HG02938 (cell line): ENCODE results near the gene KAZN.

ENCODE experiments used
- ATAC-seq: cut with Tn5 transposase; IDR thresholded peaks from one replicate; pipeline ENCODE4 v1.9.1; 2021; ENCODE audit warnings: mild to moderate bottlenecking, moderate library complexity; ENCODE audit not compliant: unreplicated experiment

KAZN gene

DNA sequence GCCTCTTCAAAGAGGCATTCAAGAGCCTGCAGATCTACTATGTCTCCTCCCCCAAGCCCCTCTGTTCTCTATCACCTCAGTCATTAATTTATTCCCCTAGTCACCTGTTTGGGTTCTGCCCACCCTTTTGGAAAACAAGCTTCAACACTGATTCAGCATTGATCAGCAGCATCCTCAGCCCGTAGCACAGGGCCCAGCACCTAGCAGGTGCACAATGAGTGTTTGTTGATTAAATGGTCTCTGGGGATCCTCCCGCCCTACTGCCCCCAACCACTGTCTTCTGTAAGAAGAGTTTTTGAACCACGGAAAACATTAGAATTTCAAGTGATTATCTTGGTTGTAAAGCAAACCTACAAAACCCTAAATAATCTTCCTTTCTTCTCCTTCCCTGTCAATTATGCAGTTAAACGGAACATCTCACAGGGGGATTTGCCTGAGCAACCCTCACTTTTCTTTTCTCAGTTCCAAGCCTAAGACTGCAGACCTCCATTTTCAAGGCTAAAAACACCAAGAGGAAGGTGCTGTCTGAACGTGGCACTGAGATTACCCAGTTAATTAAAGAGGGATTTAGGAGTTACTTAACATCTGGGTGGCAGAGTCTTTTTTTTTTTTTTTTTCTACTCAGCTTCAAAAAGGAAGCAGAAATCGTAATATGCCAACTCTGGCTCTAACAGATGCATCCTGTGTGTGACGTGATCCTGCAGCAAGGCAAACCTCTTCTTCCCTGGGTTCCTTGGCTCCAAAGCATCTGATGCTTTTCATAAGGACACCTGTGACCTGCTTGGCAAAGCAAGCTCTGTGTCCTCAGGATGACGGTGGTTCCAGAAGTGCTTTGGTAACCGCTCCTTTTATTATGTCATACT is 163.0 kb downstream of the KAZN start:
- no peak for ATAC-seq

DNA sequence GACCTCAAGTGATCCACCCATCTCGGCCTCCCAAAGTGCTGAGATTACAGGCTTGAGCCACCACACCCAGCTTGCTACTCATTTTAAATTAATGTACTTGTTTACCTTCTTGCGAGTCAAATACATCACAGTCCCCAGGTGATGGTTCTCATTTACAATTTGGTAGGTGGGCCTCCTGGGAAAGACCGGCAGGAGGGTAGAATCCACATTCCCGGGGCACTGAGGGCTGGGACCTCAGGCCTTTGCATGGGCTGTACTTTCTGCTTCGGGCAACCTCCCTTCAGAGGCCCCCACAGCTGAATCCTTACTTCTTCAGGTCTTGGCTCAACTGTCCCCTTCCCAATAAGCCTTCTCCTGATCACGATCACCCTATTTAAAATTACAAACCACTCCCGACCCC is 165.5 kb downstream of the KAZN start:
- no peak for ATAC-seq

DNA sequence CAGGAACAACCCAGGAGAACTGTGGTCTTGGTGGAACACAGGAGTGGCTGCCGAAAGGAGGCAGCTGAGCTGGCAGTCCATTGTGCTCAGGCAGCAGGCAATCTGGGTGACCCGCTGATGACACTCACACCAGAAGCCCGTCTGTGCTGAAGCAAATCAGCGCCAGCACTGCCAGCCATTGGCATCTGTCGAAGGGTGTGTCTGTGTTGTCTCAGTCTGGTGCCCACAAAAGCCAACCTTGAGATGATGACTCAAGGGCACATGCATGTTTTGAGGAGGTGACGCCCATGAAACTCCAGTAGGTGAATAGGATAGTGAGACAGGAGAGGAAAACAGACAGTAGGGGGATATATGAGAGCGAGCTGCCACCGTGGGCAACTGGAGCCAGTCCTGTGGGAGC is 167.3 kb downstream of the KAZN start:
- no peak for ATAC-seq

DNA sequence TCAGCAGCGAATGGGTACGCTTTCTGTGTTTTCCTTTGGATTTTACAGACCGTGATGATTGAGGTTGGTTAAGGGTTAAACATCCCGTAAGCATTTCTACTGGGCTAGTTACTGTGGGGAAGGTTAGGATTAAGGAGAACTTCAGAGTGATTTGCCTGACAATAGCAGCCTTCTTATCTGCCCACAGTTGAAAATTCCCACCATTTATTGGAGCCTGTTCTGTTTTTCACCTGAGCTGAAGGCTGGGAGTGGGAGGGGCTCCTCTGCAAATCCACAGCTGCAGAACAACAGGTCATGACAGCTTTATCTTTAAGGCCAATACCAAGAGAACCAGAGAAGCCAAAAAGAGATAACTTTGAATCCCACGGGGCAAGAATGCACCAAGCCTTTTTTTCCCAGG is 168.6 kb downstream of the KAZN start:
- no peak for ATAC-seq

DNA sequence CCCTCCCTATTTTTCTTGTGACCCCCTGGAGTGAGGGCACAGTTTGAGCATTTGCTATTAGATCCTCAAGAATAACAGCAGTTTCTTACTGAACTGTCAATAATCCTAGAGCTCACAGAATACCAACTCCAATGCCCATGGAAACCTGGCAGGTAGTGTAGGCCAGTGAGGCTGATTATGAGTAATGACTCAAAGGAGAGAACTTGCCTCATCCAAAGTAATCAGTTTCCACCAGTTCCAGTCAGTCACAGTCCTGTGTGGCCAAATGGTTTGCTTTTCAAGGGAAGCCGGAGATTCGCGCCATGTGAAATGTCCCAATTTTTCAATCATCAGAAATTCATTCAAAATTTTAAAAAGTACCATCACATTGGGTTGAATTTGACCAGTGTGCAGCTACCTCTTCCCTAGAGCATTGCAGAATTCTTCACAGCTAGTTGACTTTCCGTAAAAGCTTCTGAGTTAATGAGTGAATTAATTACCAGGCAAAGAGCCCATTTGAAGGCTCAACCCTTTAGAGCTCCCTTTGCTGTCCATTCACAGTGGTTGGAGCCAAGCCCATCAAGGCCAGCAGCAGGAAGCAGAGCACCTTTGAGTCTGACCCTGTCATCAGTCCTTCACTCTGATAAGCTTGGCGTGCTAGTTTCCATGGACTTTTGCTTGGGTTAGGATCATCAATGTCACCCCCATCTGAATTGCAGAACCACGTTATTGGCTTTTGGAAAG is 170.3 kb downstream of the KAZN start:
- no peak for ATAC-seq

DNA sequence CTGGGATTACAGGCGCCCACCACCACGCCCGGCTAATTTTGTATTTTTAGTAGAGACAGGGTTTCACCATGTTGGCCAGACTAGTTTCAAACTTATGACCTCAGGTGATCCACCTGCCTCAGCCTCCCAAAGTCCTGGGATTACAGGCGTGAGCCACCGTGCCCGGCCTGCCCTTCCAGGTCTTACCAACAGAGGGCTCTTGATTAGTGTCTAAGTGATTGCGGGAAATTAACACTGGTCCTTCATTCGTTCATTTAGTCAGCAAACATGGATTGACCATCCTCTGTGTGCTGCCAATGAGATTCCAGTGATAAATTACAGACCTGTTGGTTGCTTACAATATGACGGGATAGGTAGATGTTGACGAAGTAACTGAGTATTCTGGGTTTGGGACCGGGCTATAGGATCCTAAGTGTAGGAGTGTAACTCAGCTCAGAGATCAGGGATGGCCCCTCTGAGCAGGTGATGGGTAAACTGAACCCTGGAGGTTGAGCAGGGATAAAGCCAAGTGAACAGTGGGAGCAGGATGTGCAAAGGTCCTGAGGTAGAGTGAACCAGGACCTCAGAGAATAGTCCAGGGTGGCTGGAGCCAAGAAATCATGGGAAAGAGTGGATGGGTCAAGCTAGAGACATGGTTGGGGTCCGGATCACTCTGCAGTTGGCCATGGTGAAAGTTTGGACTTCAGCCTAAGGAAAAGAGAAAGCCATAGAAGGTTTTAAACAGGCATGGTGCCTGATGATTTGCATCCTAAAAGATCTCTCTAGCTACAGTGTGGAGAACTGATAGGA is 171.2 kb downstream of the KAZN start:
- no peak for ATAC-seq

DNA sequence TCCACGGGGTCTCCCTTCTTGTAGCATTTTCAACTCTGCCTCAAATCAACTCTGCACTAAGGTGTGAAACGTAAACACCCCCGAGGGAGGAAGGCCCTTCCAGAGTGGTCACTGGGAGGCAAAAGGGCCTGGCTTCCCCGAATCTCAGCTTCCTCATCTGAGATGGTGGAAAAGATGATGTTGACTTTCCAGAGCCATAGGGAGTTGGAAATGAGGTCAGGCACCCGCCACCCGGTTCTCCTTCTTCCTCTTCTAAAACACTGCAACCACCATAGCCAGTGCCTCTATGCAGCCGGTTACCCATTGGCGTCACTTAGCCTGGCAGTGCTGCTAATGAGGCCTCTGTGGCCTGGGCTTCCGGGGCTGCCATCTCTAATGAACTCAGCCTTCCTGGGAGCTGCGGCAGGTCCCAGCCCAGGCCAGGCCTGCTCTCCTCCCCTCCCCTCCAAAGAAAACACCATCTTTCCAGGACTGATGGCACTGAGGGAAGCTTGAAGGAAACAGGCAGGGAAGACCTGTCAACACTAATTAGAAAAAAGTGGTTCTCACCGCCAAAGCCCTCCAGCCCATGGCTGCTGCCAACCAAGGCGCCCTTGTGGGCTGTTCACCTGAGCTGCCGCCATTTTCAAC is 175.0 kb downstream of the KAZN start:
- no peak for ATAC-seq

DNA sequence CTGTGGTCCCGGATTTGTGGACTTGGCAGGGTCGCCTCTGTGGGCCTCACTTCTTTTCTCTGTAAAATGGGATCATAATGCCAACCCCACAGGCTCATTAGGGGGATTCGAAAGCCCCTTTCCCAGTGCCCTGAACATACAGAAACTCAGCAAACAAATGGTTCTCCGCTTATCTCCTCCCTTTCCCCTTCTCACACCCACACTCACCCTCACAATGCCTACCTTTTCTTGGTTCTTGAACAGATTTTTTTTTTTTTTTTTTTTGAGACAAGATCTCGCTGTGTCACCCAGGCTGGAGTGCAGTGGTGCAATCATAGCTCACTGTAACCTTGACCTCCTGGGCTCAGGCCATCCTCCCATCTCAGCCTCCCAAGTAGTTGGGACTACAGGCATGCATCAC is 175.7 kb downstream of the KAZN start:
- ATAC-seq, result no peak

DNA sequence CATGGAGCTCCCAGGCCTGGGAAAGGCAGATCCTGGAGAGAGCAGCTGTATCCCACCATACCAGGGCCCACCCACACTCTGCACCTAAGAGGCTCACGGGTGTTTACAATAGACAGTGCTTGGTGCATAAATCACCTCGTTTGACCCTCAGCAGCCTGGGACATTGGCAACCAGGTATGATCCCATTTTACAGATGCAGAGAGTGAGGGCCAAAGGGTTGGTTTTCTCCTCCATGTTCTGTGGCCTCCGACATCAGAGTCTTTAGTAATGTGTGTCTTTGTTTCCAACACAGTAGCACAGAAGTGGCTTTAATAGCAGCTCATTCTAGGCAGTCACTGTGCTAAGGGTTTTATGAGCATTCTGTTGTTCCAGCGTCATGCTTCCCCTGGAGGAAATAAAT is 176.5 kb downstream of the KAZN start:
- ATAC-seq, result no peak

DNA sequence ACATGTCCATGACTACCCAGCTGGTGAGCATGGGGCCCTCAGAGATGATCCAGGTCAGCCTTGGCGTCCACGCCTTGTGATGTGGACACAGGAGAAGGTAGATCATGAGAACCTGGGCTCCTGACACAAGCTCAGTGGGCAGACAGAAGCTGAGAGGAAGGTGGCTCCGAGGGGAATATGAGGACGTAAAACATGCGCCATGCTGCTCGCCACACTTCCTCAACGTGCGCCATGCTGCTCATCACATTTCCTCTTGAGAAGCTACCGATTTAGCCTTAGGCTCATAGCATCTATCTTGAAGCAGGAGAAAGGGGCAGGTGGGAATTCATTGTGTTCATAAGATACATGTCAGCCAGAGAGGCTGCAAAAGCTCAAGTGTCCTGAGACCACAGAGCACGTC is 176.9 kb downstream of the KAZN start:
- no peak for ATAC-seq

DNA sequence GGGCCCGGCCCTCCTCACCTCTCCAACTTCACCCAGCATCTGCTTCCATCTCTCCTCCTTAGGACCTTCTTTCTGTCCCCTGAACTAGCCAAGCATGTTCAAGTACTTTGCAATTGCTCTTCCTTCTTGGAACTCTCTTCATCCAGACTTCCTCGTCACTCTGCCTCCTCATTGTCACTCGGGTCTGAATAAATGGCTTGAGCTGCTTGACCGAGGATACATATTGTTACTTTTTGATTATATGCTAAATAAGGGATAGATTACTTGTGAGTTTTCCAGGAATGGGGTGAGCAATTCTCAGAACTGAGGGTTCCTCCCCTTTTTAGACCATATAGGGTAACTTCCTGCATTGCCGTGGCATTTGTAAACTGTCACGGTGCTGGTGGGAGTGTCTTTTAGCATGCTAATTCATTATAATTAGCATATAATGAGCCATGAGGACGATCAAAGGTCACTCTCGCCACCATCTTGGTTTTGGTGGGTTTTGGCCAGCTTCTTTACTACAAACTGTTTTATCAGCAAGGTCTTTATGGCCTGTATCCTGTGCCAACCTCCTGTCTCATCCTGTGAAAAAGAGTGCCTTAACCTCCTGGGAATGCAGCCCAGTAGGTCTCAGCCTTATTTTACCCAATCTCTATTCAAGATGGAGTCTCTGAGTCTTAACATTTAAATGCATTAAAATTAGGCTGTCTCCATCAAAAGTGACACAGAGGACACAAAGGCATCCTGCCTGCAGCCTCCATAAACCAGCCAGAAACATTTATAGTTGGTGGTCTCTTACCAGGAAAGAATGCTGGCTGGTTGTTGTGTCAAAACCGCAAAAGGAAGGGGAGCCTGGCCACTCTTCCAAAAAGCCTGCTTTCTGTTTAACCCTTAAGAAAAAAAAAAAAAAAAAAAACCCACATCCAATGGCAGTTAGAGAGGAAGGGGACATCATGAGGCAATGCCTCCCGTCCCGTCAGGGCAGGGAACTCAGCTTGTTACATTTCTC is 179.3 kb downstream of the KAZN start:
- no peak for ATAC-seq

DNA sequence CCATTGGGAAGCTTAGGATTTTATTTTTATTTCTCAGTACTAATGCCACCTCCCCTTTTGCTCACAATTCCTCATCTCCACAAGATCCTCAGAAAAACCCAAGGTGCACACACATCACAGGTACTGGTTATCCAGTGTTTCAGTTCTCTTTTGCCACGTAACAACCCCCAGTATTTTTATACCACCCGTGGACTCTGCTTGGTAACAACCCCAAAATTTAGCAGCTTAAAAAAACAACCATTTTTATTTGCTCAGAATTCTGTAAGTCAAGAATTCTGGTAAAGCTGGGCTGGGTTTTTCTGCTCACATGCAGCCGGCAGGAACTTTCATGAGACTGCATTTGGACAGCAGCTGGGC is 180.0 kb downstream of the KAZN start:
- no peak for ATAC-seq

DNA sequence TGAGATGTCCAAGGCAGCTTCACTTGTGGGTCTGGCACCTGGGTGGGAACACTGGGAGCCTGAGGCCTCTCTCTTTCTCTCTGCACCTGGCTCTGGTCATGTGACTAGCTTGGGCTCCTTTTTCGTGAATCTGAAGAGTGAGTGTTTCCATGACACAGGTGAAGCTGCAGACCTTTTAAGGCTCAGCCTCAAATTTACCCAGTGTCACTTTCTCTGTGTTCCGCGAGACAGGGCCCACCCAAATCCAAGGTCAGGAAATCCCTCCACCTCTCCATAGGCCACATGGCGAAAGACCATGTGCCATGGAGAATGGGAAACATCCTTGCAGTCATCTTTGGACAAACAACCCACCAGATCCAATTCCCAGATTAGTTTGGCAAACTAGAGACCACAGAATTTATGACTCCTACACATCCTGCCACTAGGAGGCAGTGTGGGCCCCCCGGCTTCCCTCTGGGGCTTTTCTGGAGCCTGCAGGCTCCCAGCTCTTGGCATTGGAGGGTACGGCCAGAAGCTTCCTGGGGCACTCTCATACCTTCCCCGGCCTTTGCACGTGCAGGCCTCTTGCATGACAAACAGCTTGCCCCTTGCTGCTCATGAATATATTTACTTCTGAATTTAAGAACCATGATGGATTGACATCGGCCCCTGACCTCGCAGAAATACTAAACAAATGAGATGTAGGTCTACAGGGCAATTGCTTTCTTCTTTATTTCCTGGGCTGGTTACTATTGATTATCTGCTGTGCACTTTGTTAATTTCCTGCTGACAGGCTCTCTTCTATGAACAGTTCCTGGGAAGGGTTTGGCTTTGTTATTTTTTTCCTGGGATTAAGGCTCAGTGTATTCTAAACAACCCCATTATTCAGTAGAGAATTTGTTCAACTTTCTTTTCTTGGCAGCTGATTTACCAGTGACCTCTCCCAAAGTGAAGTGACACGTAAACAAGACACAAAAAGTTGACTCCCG is 180.7 kb downstream of the KAZN start:
- no peak for ATAC-seq

DNA sequence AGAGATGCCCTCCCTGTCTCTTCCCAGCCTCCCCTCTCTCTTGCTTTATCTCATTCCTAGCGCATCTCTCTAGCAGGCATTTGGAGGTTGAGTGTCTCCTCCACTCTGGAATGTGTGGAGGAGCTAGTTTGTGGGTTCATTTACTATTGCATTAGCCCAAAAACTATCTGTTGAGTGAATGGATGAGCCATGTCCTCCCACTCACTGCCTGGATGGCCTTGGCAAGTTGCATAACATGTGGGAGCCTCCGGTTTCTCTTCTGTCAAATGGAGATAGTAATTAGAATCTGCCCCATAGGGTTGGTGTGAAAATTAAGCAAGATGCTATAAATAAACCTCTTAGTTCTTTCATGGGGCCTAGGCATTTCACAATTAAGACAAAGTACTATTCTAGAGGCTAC is 181.8 kb downstream of the KAZN start:
- ATAC-seq, result no peak

DNA sequence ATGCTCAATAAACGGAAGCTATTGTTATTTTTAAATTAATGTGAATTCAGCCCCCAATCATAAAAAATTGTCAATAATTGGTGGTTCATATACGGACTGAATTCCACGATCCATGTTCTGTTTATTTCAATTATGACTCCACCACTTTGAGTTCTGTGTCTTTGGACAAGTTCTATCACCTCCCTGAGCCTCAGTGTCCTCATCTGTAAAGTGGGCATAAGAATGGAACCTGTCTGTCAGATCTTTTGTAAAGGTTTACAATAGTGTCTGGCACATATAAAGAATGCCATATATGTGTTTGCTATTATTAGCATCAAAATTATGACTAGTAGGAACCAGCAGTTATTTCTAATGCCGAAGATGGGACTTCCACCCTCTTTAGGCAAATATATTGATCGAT is 183.3 kb downstream of the KAZN start:
- ATAC-seq, result no peak

DNA sequence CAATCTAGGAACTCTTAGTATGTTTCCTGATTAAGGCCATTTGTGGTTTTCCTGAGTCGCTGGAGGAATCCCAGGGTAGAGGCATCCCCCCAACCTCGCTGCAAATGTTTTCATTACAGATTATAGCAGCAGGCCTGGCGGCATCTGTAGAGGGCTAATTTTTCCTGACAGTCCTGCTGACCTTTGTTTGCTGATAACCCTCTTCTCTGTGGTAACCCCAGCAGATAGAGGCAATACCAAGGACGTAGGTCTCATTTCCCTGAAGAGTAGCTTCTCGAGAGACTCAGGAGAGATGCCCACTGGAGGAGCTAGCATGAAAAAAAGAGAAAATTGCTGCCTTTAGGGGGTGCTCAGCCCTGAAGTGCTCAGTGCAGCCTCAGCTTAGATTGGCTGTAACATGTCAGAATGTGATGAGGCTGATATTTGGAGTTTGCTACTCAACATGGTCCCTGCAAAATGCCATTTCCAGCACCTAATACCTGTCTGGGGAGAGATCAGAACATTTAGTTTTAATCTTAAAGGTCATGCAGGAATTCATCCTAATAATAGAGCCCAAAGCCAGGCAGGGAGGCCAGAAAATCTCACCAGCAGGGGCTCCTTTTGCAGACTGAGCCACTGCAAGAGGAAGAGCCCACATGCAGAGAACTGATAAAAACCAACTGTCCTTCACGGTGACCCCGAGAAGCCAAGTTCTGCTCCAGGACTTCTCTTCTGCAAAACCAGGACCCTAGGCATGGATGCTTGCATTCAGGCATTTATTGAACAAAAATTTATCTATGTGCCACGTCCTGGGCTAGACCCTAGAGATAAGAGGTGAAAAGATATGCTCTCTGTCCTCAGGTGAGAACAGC is 184.5 kb downstream of the KAZN start:
- no peak for ATAC-seq

DNA sequence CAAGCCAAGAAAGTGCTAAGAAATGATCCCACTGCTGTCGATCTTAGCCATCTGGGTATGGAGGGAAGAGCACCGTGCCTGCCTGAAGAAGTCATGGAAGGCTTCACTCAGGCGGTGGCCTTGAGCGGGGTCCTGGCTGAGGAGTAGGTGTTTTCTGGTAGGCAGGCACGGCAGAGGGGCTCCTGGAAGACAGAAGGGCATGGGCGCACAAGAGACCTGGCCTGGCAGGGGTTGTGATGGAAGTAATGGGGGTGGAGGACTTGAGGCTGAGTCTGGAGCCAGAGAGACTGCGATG is 185.1 kb downstream of the KAZN start:
- no peak for ATAC-seq
